ENCODE data around the gene TEX261. TPM values are rescaled to one million over a fixed set of nuclear protein-coding genes. Genes with fewer than 3 reads are reported as not detected.
A peak's percentile ranks its signal among the peaks of the same experiment; 100 is the strongest.
"Not testable (repeated sequence)": the region's sequence is repeated elsewhere in the genome, so short reads cannot be mapped to it uniquely, and the experiment has no call there.

The TEX261 gene
- 46.8 and 54.1 TPM in 2 replicates for total RNA-seq

DNA sequence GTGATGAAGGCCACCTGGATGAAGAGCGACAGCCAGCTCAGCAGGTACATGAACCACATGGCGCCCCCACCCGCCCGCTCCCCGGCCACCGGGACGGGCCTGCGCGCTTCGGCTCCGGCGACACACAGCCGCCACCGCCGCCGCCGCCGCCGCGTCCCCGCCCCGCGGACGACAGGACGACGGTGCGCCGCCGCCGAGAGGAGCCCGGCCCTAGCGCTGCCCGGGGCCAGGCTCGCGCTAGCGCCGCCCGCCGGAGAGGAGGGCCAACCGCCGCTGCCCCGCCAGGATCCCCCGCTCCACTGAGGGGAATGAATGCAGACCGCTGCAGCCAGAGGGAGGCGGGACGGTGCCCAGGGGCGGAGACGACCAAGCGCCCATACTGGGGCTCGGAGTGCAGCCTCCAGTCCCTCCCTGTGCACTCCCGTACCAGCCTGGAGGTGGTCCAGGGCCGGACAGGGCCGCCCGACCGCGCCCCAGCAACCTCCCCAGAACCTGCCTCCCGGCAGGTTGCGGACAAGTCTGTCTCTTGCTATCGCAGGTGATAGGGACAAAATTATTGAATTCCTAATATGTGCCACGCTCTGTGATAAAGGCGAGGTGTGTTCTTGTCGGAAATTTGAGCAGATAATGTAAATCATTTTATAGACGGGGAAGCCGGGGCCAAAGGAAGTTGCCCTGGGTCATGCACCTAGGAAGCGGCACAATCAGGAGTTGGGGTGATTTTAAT is at the start of gene TEX261:
TSS of gene TEX261 (minus strand) at position 175 of the 727 bp plus-strand sequence. CDS start at position 59, 116 bp downstream.
- Mint-ChIP-seq H3K4me3 (peak within 1 kb of the TSS; percentile 96), H3K27ac (peak within 1 kb of the TSS; percentile 87), H3K27me3 (no peaks in the 10 kb centered on the region), H3K4me1 (peaks cover 33% of the 10 kb centered on the region), H3K36me3 (ENCODE audit: low read depth) (peaks cover 30% of the 10 kb centered on the region), H3K9me3 (no peaks in the 10 kb centered on the region)
- ChIA-PET CTCF (no interaction called here), POLR2A (interaction anchor here (1.3 kb wide), 1 partner anchor 17 kb away, joined by 4 read pairs; the partner anchor contains the start of gene ANKRD53)
- intact Hi-C loops (cut with micrococcal nuclease): loop anchor here (1.0 to 10.0 kb wide), 6 partner anchors 10 to 1080 kb away; partner anchors contain the start of genes MCEE, MPHOSPH10, MXD1 and NAGK
- TF ChIP-seq, protein P1, sequence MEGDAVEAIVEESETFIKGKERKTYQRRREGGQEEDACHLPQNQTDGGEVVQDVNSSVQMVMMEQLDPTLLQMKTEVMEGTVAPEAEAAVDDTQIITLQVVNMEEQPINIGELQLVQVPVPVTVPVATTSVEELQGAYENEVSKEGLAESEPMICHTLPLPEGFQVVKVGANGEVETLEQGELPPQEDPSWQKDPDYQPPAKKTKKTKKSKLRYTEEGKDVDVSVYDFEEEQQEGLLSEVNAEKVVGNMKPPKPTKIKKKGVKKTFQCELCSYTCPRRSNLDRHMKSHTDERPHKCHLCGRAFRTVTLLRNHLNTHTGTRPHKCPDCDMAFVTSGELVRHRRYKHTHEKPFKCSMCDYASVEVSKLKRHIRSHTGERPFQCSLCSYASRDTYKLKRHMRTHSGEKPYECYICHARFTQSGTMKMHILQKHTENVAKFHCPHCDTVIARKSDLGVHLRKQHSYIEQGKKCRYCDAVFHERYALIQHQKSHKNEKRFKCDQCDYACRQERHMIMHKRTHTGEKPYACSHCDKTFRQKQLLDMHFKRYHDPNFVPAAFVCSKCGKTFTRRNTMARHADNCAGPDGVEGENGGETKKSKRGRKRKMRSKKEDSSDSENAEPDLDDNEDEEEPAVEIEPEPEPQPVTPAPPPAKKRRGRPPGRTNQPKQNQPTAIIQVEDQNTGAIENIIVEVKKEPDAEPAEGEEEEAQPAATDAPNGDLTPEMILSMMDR (IDR thresholded peaks at IDR 0.05): no peak
- DNase-seq (peak; percentile 96), ATAC-seq (ENCODE audit: low read depth) (peak; percentile 96)

DNA sequence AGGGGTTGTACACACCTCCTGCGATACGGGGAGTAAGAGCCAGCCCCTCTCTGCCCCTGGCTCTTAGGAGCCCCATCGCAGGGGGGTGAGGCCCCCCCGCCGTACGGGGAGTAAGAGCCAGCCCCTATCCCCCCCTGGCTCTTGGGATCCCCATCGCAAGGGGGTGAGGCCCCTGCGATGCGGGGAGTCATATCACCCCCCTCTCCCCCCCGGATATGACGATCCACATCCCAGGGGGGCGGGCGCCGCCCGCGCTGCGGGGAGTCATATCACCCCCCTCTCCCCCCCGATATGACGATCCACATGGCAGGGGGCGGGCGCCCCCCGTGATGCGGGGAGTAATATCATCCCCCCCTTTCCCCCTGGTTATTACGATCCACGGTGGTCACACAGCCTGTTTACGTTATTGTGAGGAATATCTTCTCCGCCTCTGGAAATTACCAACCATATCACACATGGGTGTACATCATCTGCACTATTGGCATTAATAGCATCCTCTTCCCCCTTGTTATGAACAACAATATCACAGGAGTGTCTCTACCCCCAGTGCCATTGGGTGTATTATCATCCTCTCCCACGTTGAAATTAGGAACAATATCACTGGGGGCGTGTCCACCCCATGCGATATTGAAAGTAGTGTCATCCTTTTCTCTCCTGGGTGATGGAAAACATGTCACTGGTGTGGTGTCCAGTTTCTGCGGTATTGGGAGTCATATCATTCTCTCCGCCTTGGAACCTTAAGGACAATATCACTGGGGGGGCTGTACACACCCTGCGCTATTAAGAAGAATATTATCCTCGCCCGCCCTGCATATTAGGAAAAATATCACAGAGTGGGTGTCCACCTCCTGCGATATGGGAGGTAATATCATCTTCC is 49.1 kb upstream of the TEX261 start:
- Mint-ChIP-seq H3K4me3 (no peak overlapping the region), H3K27ac (no peak overlapping the region), H3K36me3 (ENCODE audit: low read depth) (no peaks in the 10 kb centered on the region), H3K27me3 (peaks cover 4% of the 10 kb centered on the region), H3K4me1 (no peaks in the 10 kb centered on the region), H3K9me3 (no peaks in the 10 kb centered on the region)
- CTCF ChIA-PET: no interaction called here
- POLR2A ChIA-PET: no interaction called here
- TF ChIP-seq, protein P1 (IDR thresholded peaks at IDR 0.05): no peak
- intact Hi-C loops (cut with micrococcal nuclease): no loop called here
- no peak for ATAC-seq (ENCODE audit: low read depth)
- no peak for DNase-seq

DNA sequence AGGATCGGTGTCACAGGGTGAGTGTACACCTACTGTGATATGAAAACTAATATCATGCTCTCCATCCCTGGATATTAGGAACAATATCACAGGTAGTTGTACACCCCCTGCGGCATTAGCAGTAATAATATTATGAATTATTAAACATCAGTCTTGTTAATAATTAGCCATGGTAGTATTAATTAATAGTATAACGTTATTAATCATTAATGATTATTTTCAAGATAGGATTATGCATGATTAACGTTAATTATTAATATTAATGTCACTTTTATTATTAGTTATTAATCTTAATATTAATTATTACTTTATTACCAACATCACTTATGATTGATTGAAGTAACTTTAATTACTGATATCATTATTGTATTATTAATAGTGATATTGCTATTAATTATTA is 47.6 kb upstream of the TEX261 start:
- ChIA-PET CTCF (no interaction called here), POLR2A (no interaction called here)
- no peaks in the 10 kb centered on the region for H3K36me3 Mint-ChIP-seq (ENCODE audit: low read depth)
- H3K9me3 Mint-ChIP-seq: no peaks in the 10 kb centered on the region
- H3K27me3 Mint-ChIP-seq: peaks cover 4% of the 10 kb centered on the region
- no peak for DNase-seq
- intact Hi-C loops (cut with micrococcal nuclease): no loop called here
- no peak for ATAC-seq (ENCODE audit: low read depth)
- no peak overlapping the region for H3K27ac Mint-ChIP-seq
- no peaks in the 10 kb centered on the region for H3K4me1 Mint-ChIP-seq
- H3K4me3 Mint-ChIP-seq: no peak overlapping the region
- TF ChIP-seq, protein P1 (IDR thresholded peaks at IDR 0.05): no peak

- H3K27ac Mint-ChIP-seq; ATAC-seq (ENCODE audit: low read depth): not testable (repeated sequence)
Observed at GRCh38 chr2:71036296-71036695, 41.6 kb upstream of the TEX261 start.

GRCh38 chr2:71023553-71024243 is 29.0 kb upstream of the TEX261 start:
- peak overlapping the region; percentile 8 for H3K27ac Mint-ChIP-seq
- ATAC-seq (ENCODE audit: low read depth); H3K4me1 Mint-ChIP-seq; H3K27me3 Mint-ChIP-seq; H3K36me3 Mint-ChIP-seq (ENCODE audit: low read depth); H3K4me3 Mint-ChIP-seq; H3K9me3 Mint-ChIP-seq: not testable (repeated sequence)
- DNase-seq: peak; percentile 25
- ChIA-PET POLR2A (interaction anchor here (1.0 kb wide), 1 partner anchor 45 kb away, joined by 5 read pairs; the partner anchor contains the start of gene NAGK), CTCF (interaction anchor here (1.1 to 1.7 kb wide), 3 partner anchors 44 to 131 kb away, joined by 3 to 4 read pairs (median 3); no protein-coding TSS in a partner anchor)
- intact Hi-C loops (cut with micrococcal nuclease): loop anchor here (1.0 kb wide), 4 partner anchors 22 to 132 kb away; partner anchors contain the start of genes MCEE and MPHOSPH10

More at GRCh38 chr2:71036296-71036695, 41.6 kb upstream of the TEX261 start:
- H3K36me3 Mint-ChIP-seq (ENCODE audit: low read depth); POLR2A ChIA-PET; H3K4me3 Mint-ChIP-seq; H3K4me1 Mint-ChIP-seq; intact Hi-C loops (cut with micrococcal nuclease); CTCF ChIA-PET; DNase-seq; H3K9me3 Mint-ChIP-seq: not testable (repeated sequence)
- H3K27me3 Mint-ChIP-seq: peaks cover 27% of the 10 kb centered on the region

DNA sequence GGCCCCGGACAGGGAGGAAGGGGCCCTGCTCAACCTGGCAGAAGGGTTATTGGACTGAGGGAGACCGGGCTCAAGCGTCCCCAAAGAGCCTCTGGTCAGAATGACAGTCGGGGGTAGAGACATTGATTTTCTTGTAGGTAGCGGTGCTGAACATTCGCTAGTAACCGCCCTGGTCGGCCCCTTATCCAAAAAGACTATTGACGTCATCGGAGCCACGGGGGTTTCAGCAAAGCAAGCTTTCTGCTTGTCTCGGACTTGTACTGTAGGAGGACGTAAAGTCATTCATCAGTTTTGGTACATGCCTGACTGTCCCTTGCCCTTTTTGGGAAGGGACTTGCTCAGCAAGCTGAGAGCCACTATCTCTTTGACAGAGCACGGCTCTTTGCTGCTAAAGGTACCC is 26.7 kb upstream of the TEX261 start:
- H3K4me3 Mint-ChIP-seq; POLR2A ChIA-PET; H3K27ac Mint-ChIP-seq; H3K27me3 Mint-ChIP-seq; H3K9me3 Mint-ChIP-seq; DNase-seq; intact Hi-C loops (cut with micrococcal nuclease); H3K4me1 Mint-ChIP-seq; ATAC-seq (ENCODE audit: low read depth); H3K36me3 Mint-ChIP-seq (ENCODE audit: low read depth): not testable (repeated sequence)
- CTCF ChIA-PET: interaction anchor here (0.9 to 1.2 kb wide), 2 partner anchors 56 to 206 kb away, joined by 3 to 4 read pairs; partner anchors contain the start of gene PAIP2B

DNA sequence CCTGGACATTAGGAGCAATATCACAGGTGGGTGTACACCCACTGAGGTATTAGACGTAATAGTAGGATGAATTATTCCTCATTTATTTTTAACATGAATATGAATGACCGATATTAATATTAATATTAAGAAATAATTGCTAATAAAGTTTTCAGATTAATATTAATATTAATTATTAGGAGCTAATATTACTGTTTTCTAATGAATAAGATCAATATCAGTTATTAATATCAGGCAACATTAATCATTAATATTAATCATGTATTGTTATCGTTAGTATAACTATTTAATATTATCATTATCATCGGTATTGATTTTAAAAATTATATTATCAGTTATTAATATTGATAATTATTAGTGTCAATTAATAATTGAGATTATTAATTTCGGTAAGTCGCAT is 25.3 kb upstream of the TEX261 start:
- ATAC-seq (ENCODE audit: low read depth); H3K4me1 Mint-ChIP-seq; POLR2A ChIA-PET; intact Hi-C loops (cut with micrococcal nuclease); H3K9me3 Mint-ChIP-seq; H3K27me3 Mint-ChIP-seq; DNase-seq; H3K4me3 Mint-ChIP-seq; H3K36me3 Mint-ChIP-seq (ENCODE audit: low read depth); CTCF ChIA-PET; H3K27ac Mint-ChIP-seq: not testable (repeated sequence)

Data from activated B cell treated with CpG ODN at 0.5 μM for 24 hours (primary cell).